ENCODE data around the gene KLHL17. TPM values are rescaled to one million over a fixed set of nuclear protein-coding genes. Genes with fewer than 3 reads are reported as not detected.

Gene KLHL17
- total RNA-seq, 1 donor from 2014 or later: 41.5 TPM

GRCh38 chr1:969260-969855 lies 9.0 kb downstream of the KLHL17 start:
- no peak overlapping the region for H3K4me3 Mint-ChIP-seq
- no peaks in the 10 kb centered on the region for H3K9me3 Mint-ChIP-seq
- DNase-seq (ENCODE audit: low read depth, low spot score): no peak
- no peaks in the 10 kb centered on the region for H3K4me1 Mint-ChIP-seq
- no peak overlapping the region for H3K27ac Mint-ChIP-seq (ENCODE audit: unreplicated experiment)
- no peak for TF ChIP-seq CTCF (conservative IDR thresholded peaks at IDR 0.05)
- H3K36me3 Mint-ChIP-seq (ENCODE audit: low read depth): no peaks in the 10 kb centered on the region
- H3K27me3 Mint-ChIP-seq (ENCODE audit: low read depth): peaks cover 59% of the 10 kb centered on the region

GRCh38 chr1:970242-970972 lies 10.0 kb downstream of the KLHL17 start:
- H3K27me3 Mint-ChIP-seq (ENCODE audit: low read depth): peaks cover 63% of the 10 kb centered on the region
- H3K27ac Mint-ChIP-seq (ENCODE audit: unreplicated experiment): no peak overlapping the region
- no peak for DNase-seq (ENCODE audit: low read depth, low spot score)

GRCh38 chr1:970973-971730 lies 10.8 kb downstream of the KLHL17 start:
- no peak for DNase-seq (ENCODE audit: low read depth, low spot score)
- Mint-ChIP-seq H3K4me1 (no peaks in the 10 kb centered on the region), H3K9me3 (no peaks in the 10 kb centered on the region), H3K27me3 (ENCODE audit: low read depth) (peaks cover 64% of the 10 kb centered on the region), H3K4me3 (no peak overlapping the region), H3K36me3 (ENCODE audit: low read depth) (no peaks in the 10 kb centered on the region), H3K27ac (ENCODE audit: unreplicated experiment) (no peak overlapping the region)
- no peak for TF ChIP-seq CTCF (conservative IDR thresholded peaks at IDR 0.05)

More at GRCh38 chr1:970242-970972, 10.0 kb downstream of the KLHL17 start:
- no peak for TF ChIP-seq CTCF (conservative IDR thresholded peaks at IDR 0.05)
- Mint-ChIP-seq H3K4me3 (no peak overlapping the region), H3K9me3 (no peaks in the 10 kb centered on the region), H3K36me3 (ENCODE audit: low read depth) (no peaks in the 10 kb centered on the region), H3K4me1 (no peaks in the 10 kb centered on the region)

- no peak for DNase-seq (ENCODE audit: low read depth, low spot score)
- no peaks in the 10 kb centered on the region for H3K36me3 Mint-ChIP-seq (ENCODE audit: low read depth)
- peaks cover 60% of the 10 kb centered on the region for H3K27me3 Mint-ChIP-seq (ENCODE audit: low read depth)
- no peak overlapping the region for H3K4me3 Mint-ChIP-seq
- H3K27ac Mint-ChIP-seq (ENCODE audit: unreplicated experiment): no peak overlapping the region
- no peak for TF ChIP-seq CTCF (conservative IDR thresholded peaks at IDR 0.05)
- H3K4me1 Mint-ChIP-seq: no peaks in the 10 kb centered on the region
- no peaks in the 10 kb centered on the region for H3K9me3 Mint-ChIP-seq
These were observed 11.5 kb downstream of the KLHL17 start for GRCh38 chr1:971751-972506.

- Mint-ChIP-seq H3K4me1 (no peaks in the 10 kb centered on the region), H3K27ac (ENCODE audit: unreplicated experiment) (no peak overlapping the region), H3K9me3 (no peaks in the 10 kb centered on the region), H3K36me3 (ENCODE audit: low read depth) (no peaks in the 10 kb centered on the region), H3K27me3 (ENCODE audit: low read depth) (peaks cover 51% of the 10 kb centered on the region), H3K4me3 (no peak overlapping the region)
- no peak for TF ChIP-seq CTCF (conservative IDR thresholded peaks at IDR 0.05)
- DNase-seq (ENCODE audit: low read depth, low spot score): no peak
These were observed 12.5 kb downstream of the KLHL17 start for GRCh38 chr1:972726-973458.
